Measurements from ENCODE around the gene KSR1. TPM values are rescaled to one million over a fixed set of nuclear protein-coding genes. Genes with fewer than 3 reads are reported as not detected.

Gene KSR1
- total and polyA plus RNA-seq, 2 of the 8 experiments (the other 6 are each of a cell fraction or from before 2014, with no cell fraction given): 14.1 to 34.7 TPM

- TF ChIP-seq ATF3 (IDR thresholded peaks at IDR 0.05; ENCODE audit: insufficient read depth, low read depth, low read length): no peak
- TF ChIP-seq RBBP5 (IDR thresholded peaks at IDR 0.05; ENCODE audit: borderline replicate concordance, low read depth, low read length): no peak
These were observed 26.4 kb upstream of the KSR1 start (continued) for GRCh38 chr17:27429666-27430382.

All from H1 (cell line).